ENCODE results near the gene MTAP. TPM values are rescaled to one million over a fixed set of nuclear protein-coding genes. Genes with fewer than 3 reads are reported as not detected.
A peak's percentile ranks its signal among the peaks of the same experiment; 100 is the strongest.

MTAP gene
- total and polyA plus RNA-seq, 2 donors (not counting 1 experiment from before 2014, with no cell fraction given), result 9.8 to 38.4 TPM

GRCh38 chr9:21801683-21802417, 586 bp upstream of the MTAP start:
- no peaks in the 10 kb centered on the region for H3K9me3 ChIP-seq (ENCODE audit: control extremely low read depth in 1 of 3, control insufficient read depth in 2 of 3, insufficient read depth in 1 of 3, low read length in 2 of 3)
- no peak for DNase-seq
- peak overlapping the region; percentile 24 to 71 for H3K27ac ChIP-seq (ENCODE audit: low read length in 2 of 2)
- Mint-ChIP-seq H3K27ac (peak overlapping the region; percentile 83), H3K4me3 (peak overlapping the region; percentile 99), H3K27me3 (peaks cover 16% of the 10 kb centered on the region), H3K9me3 (ENCODE audit: insufficient read depth) (no peaks in the 10 kb centered on the region), H3K4me1 (peaks cover 44% of the 10 kb centered on the region)
- H3K4me2 ChIP-seq (replicated peaks; ENCODE audit: low read depth, low read length, poor library complexity, severe bottlenecking), result peak overlapping the region; percentile 89
- ATAC-seq (ENCODE audit: low read depth), result peak; percentile 26
- intact Hi-C loops (cut with micrococcal nuclease), result loop anchor here (1.0 to 5.0 kb wide), 4 partner anchors 11 to 420 kb away; no protein-coding TSS in a partner anchor
- WGBS (ENCODE audit: insufficient coverage), result 15% methylated on average over 33 of the region's 37 CpGs
- peaks cover 0 to 14% (median 2%) of the 10 kb centered on the region in 4 experiments for H3K27me3 ChIP-seq (replicated peaks in 1 of 4; ENCODE audit: control extremely low read depth in 1 of 4, control insufficient read depth in 3 of 4, insufficient read depth in 4 of 4, low read length in 3 of 4)
- peaks cover 4% of the 10 kb centered on the region for H4K20me1 ChIP-seq (ENCODE audit: control insufficient read depth, insufficient read depth, low read length, poor library complexity, severe bottlenecking)
- TF ChIP-seq EZH2 (IDR thresholded peaks at IDR 0.05; ENCODE audit: borderline replicate concordance, insufficient read depth, low read depth, low read length, poor library complexity, severe bottlenecking) (no peak), CTCF (IDR thresholded peaks at IDR 0.05) (no peak)
- peaks cover 52% of the 10 kb centered on the region for H3K79me2 ChIP-seq (ENCODE audit: control insufficient read depth, insufficient read depth, low read length)
- ChIA-PET POLR2A (interaction anchor here (1.0 kb wide), 1 partner anchor 238 kb away, joined by 3 read pairs; no protein-coding TSS in a partner anchor), CTCF (interaction anchor here (0.6 to 7.2 kb wide), 3 partner anchors 11 to 443 kb away, joined by 3 to 41 read pairs (median 8); partner anchors contain the start of gene CDKN2B)
- H3K4me3 ChIP-seq (ENCODE audit: control extremely low read depth in 1 of 5, extremely low read depth in 1 of 5, insufficient read depth in 1 of 5, low read depth in 2 of 5, low read length in 4 of 5), result peak overlapping the region; percentile 68 to 94 (median 84)
- peaks cover 20% of the 10 kb centered on the region in 2 donors for H3K4me1 ChIP-seq (ENCODE audit: control insufficient read depth in 2 of 2, insufficient read depth in 2 of 2, low read length in 2 of 2)
- H3K36me3 ChIP-seq (replicated peaks in 1 of 2; ENCODE audit: control extremely low read depth in 1 of 2, control insufficient read depth in 1 of 2, extremely low read depth in 1 of 2, insufficient read depth in 2 of 2, low read length in 1 of 2), result no peaks in the 10 kb centered on the region
- peak overlapping the region; percentile 86 for H3K9ac ChIP-seq (ENCODE audit: low read length)
- peak overlapping the region; percentile 94 for H2AFZ ChIP-seq (ENCODE audit: insufficient read depth, low read depth, low read length, poor library complexity, severe bottlenecking)

Measured in B cell (primary cell).